MCF 10A (cell line): ENCODE measurements around the gene RIC3. TPM values are rescaled to one million over a fixed set of nuclear protein-coding genes. Genes with fewer than 3 reads are reported as not detected.

Experiments
- BruUV-seq: library from RNA; stranded (reverse); fragments of 400-500 nt; replicated peaks from 2 replicates; lab custom pipeline; 2021; lab: Mats Ljungman, UMichigan
- CTCF ChIA-PET: fragments of 300-600 bp; sonication (Branson Sonifier 250); formaldehyde crosslinking; extraction: SDS; loops from one replicate; lab custom pipeline; 2021; ENCODE audit warnings: antibody characterized with exemption, inconsistent platforms; lab: Yijun Ruan, JAX
- POLR2A ChIA-PET: fragments of 300-600, 350-650 bp; sonication (Branson Sonifier 250); formaldehyde crosslinking; extraction: SDS; loops from one replicate; lab custom pipeline; 2020; ENCODE audit warnings: antibody characterized with exemption, inconsistent platforms; lab: Yijun Ruan, JAX
- DNase-seq: peaks from one replicate; pipeline ENCODE4 v3.0.0-alpha.2; 2018; ENCODE audit not compliant: unreplicated experiment
- H3K27ac Mint-ChIP-seq: one replicate; pipeline ENCODE4 v1.8.0; 2022; ENCODE audit warnings: mild to moderate bottlenecking, low read depth, mixed read lengths; ENCODE audit not compliant: unreplicated experiment
- H3K27me3 Mint-ChIP-seq: one replicate; pipeline ENCODE4 v1.8.0; 2022; ENCODE audit warnings: mixed read lengths; ENCODE audit not compliant: insufficient read depth, unreplicated experiment
- H3K36me3 Mint-ChIP-seq: one replicate; pipeline ENCODE4 v1.8.0; 2022; ENCODE audit warnings: mild to moderate bottlenecking, moderate library complexity, mixed read lengths; ENCODE audit not compliant: insufficient read depth, unreplicated experiment
- H3K4me1 Mint-ChIP-seq: one replicate; pipeline ENCODE4 v1.8.0; 2022; ENCODE audit warnings: mixed read lengths; ENCODE audit not compliant: insufficient read depth, unreplicated experiment
- H3K4me3 Mint-ChIP-seq: one replicate; pipeline ENCODE4 v1.8.0; 2022; ENCODE audit warnings: mild to moderate bottlenecking, moderate library complexity, mixed read lengths; ENCODE audit not compliant: unreplicated experiment
- H3K9me3 Mint-ChIP-seq: one replicate; pipeline ENCODE4 v1.8.0; 2022; ENCODE audit warnings: mixed read lengths; ENCODE audit not compliant: unreplicated experiment
- intact Hi-C: fragments of 100-400 bp; cut with micrococcal nuclease; formaldehyde crosslinking; loops from 2 replicates; pipeline ENCODE4 v1.14.1; 2022
- total RNA-seq: library from RNA; stranded (reverse); gene quantifications from 2 replicates; pipeline ENCODE4 v1.2.3, GENCODE V29; 2022
- TF ChIP-seq, protein P1 (sequence below): fragments of 200-600 bp; IDR thresholded peaks from one replicate; pipeline ENCODE4 v1.8.0; 2022; ENCODE audit warnings: antibody characterized with exemption, mild to moderate bottlenecking; ENCODE audit not compliant: unreplicated experiment

RIC3 gene
- total RNA-seq, 1 experiment from 2014 or later: 0.65 TPM

DNA sequence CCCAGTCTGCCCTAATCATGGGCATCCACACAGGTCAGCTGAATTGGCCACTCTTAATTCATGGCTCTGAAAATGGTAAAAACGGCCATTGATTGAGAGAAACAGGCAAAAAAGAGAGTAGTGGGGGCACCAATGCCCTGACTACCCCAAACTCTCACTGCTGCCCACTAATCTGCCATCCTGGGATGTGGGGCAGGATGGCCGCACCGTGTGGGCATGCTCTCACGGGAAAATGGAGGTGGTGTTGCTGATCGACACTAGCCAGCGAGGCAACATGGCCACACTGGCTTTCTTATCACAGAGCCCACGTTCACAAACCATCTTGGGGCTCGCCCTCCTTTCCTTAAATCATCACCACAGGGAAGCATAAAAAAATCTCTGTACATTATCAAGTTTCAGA lies 99.1 kb downstream of the RIC3 start:
- TF ChIP-seq, protein P1, sequence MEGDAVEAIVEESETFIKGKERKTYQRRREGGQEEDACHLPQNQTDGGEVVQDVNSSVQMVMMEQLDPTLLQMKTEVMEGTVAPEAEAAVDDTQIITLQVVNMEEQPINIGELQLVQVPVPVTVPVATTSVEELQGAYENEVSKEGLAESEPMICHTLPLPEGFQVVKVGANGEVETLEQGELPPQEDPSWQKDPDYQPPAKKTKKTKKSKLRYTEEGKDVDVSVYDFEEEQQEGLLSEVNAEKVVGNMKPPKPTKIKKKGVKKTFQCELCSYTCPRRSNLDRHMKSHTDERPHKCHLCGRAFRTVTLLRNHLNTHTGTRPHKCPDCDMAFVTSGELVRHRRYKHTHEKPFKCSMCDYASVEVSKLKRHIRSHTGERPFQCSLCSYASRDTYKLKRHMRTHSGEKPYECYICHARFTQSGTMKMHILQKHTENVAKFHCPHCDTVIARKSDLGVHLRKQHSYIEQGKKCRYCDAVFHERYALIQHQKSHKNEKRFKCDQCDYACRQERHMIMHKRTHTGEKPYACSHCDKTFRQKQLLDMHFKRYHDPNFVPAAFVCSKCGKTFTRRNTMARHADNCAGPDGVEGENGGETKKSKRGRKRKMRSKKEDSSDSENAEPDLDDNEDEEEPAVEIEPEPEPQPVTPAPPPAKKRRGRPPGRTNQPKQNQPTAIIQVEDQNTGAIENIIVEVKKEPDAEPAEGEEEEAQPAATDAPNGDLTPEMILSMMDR: no peak
- peaks cover 15% of the 10 kb centered on the region for H3K27me3 Mint-ChIP-seq
- DNase-seq: no peak
- no TSS peak for BruUV-seq
- H3K9me3 Mint-ChIP-seq: no peaks in the 10 kb centered on the region
- peak overlapping the region; percentile 81 for H3K27ac Mint-ChIP-seq
- no peaks in the 10 kb centered on the region for H3K36me3 Mint-ChIP-seq
- CTCF ChIA-PET: interaction anchor here (1.1 to 5.3 kb wide), 4 partner anchors 21 to 63 kb away, joined by 3 to 25 read pairs (median 16); no protein-coding TSS in a partner anchor
- intact Hi-C loops: loop anchor here (1.0 kb wide), 2 partner anchors 36 to 63 kb away; no protein-coding TSS in a partner anchor
- POLR2A ChIA-PET: interaction anchor here (0.5 to 0.9 kb wide), 2 partner anchors 18 to 21 kb away, joined by 3 to 4 read pairs; no protein-coding TSS in a partner anchor
- H3K4me1 Mint-ChIP-seq: peaks cover 17% of the 10 kb centered on the region
- H3K4me3 Mint-ChIP-seq: no peak overlapping the region

DNA sequence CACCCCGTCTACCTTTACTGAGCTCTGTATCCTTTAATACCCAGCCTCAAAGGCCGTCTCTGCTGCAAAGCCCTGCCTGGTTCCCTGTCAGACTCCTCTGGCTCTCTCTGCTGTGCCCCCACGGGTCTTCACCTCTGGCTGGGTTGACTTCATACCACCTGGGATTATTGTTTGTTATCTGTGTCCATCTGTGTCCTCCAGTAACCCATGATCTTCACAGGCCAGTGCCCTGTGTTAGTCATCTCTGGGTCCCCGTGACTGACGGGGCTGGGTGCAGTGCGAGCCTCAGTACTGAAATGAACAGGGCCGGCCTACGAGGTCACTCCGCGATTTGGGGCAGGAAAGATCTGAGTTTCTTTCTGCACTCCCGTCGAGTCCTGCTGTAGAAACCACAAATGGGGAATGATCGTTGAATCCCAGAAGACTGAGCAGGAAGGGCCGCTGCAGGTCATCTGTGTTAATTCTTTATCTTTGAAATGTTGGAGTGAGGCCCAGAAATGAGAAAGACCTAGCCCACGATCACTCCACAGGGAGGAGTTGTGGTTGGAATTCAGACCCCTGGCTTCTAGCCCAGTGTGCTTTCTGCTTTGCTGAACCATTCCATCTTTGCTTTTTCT lies 100.1 kb downstream of the RIC3 start:
- Mint-ChIP-seq H3K36me3 (no peaks in the 10 kb centered on the region), H3K9me3 (no peaks in the 10 kb centered on the region)
- no TSS peak for BruUV-seq

DNA sequence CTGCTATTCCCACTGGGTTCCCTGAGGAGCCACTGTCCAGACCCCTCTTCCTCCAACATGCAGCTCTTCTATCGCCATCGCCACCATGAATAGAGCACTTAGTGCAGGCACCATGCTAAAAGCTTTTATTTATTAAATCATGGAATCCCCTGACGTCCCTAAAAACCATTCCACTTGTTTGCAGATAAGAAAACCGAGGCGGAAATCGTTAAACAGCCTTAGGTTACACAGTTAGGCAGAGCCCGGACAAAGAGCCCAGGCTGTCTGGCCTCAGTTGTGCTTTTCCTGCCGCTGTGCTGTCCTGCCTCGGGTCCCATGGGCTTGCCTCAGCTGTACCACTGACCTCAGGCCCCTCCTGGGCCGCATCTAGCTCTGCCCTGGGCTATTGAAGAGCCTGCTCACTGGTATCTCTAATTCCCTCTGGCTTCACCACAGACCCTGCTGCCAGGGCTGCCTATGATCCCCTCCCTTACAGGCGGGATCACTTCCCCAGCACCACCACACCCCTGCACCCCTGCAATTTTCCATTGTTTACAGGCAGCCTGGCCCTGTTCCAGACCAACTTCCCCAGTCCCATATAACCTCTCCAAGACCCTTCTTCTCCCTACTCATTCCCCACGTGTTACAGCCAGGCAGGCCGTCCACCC lies 100.8 kb downstream of the RIC3 start:
- no peaks in the 10 kb centered on the region for H3K36me3 Mint-ChIP-seq

More for the DNA sequence above, 100.1 kb downstream of the RIC3 start:
- intact Hi-C loops: no loop called here
- H3K27me3 Mint-ChIP-seq: peaks cover 12% of the 10 kb centered on the region
- peak overlapping the region; percentile 34 for H3K4me3 Mint-ChIP-seq
- peak overlapping the region; percentile 81 for H3K27ac Mint-ChIP-seq
- peaks cover 17% of the 10 kb centered on the region for H3K4me1 Mint-ChIP-seq
- TF ChIP-seq, protein P1: no peak
- DNase-seq: peak; percentile 64
- CTCF ChIA-PET: interaction anchor here (0.6 to 5.3 kb wide), 6 partner anchors 22 to 193 kb away, joined by 3 to 25 read pairs (median 13); no protein-coding TSS in a partner anchor
- POLR2A ChIA-PET: interaction anchor here (0.9 kb wide), 2 partner anchors 19 to 24 kb away, joined by 3 to 4 read pairs; no protein-coding TSS in a partner anchor

More for the DNA sequence above, 100.8 kb downstream of the RIC3 start:
- TF ChIP-seq, protein P1: no peak
- DNase-seq: no peak
- H3K27ac Mint-ChIP-seq: peak overlapping the region; percentile 81
- no TSS peak for BruUV-seq
- intact Hi-C loops: no loop called here
- peaks cover 17% of the 10 kb centered on the region for H3K4me1 Mint-ChIP-seq
- CTCF ChIA-PET: interaction anchor here (0.7 to 5.3 kb wide), 5 partner anchors 23 to 175 kb away, joined by 4 to 25 read pairs (median 20); no protein-coding TSS in a partner anchor
- H3K9me3 Mint-ChIP-seq: no peaks in the 10 kb centered on the region
- POLR2A ChIA-PET: interaction anchor here (0.9 kb wide), 1 partner anchor 24 kb away, joined by 3 read pairs; no protein-coding TSS in a partner anchor
- peak overlapping the region; percentile 34 for H3K4me3 Mint-ChIP-seq
- H3K27me3 Mint-ChIP-seq: peaks cover 5% of the 10 kb centered on the region
